Thyroid gland (tissue), 4 donors: ENCODE results near the gene VLDLR. TPM values are rescaled to one million over a fixed set of nuclear protein-coding genes. Genes with fewer than 3 reads are reported as not detected.

ENCODE experiments used
- DNase-seq, 2 donors: peaks; one replicate each; pipeline ENCODE4 v3.0.0-alpha.2; 2019
- H3K27ac ChIP-seq, 3 donors: fragments of 200-600 bp; sonication (generic); 1 replicate in 2 of 3; 2 replicates in 1 of 3; pipeline ENCODE4 v1.5.1; 2016 to 2019; ENCODE audit warnings: mild to moderate bottlenecking in 1 of 3, moderate library complexity in 1 of 3
- H3K27me3 ChIP-seq: fragments of 200-600 bp; sonication (generic); one replicate; pipeline ENCODE4 v1.5.1; 2019
- H3K36me3 ChIP-seq, 2 donors: fragments of 200-600 bp; sonication (generic); one replicate each; pipeline ENCODE4 v1.5.1; 2016 to 2019
- H3K4me1 ChIP-seq, 2 donors: fragments of 200-600 bp; sonication (generic); one replicate each; pipeline ENCODE4 v1.5.1; 2017 to 2019
- H3K4me3 ChIP-seq, 3 donors: fragments of 200-600 bp; sonication (generic); replicated peaks in 1 of 3; 1 replicate in 2 of 3; 2 replicates in 1 of 3; pipeline ENCODE4 v1.5.1; 2016; ENCODE audit warnings: mild to moderate bottlenecking in 1 of 3
- H3K9me3 ChIP-seq: fragments of 200-600 bp; sonication (generic); one replicate; pipeline ENCODE4 v1.5.1; 2017
- POLR2A ChIP-seq, 2 donors: fragments of 450-650 bp; IDR thresholded peaks; one replicate each; pipeline ENCODE4 v1.6.1; 2017; ENCODE audit warnings: antibody characterized with exemption in 2 of 2, mild to moderate bottlenecking in 2 of 2, moderate library complexity in 1 of 2
- WGBS, 2 donors: methylation state at CpG; one replicate each; pipeline ENCODE4 v1.1.5; 2017; 5-methylcytosine and 5-hydroxymethylcytosine counted together
- intact Hi-C: fragments of 100-400 bp; cut with DNase I; formaldehyde crosslinking; loops from one replicate; pipeline ENCODE4 v1.15.1; 2023
- total RNA-seq, 4 donors: library from RNA; depleted of rRNA; stranded (reverse); fragments of >200 nt; gene quantifications; one replicate each; pipeline ENCODE4 v1.2.3, GENCODE V29; 2016
- TF ChIP-seq, protein P1 (sequence below), 6 experiments: fragments of 200-600 bp in 3 of 6; fragments of 450-650 bp in 3 of 6; sonication (generic) in 3 of 6; IDR thresholded peaks; one replicate each; pipeline ENCODE4 v1.5.1; 2016 to 2019; ENCODE audit warnings: antibody characterized with exemption in 6 of 6, mild to moderate bottlenecking in 2 of 6, inconsistent platforms in 1 of 6, moderate library complexity in 1 of 6

VLDLR gene
- total RNA-seq, 4 donors from 2014 or later = 14.2 to 59.2 (median 46.0) TPM

DNA sequence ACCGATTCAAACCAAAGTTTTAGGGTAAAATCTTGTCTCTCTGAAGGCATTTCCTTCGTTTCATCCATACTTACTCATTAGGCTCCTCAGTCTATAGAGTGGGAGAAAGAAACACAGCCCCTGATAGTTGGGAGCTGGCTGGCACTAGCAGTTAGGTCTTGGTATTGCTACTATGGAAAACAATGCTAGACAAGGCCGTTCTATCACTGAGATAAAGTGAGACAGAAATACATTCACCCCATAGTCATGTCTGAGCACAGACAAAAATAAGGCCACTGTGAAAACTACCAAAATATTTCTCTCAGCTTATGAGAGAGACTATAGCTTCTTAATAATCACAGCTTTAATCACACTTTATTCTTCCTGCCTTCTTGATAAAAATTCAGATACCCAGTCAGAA is 67.0 kb downstream of the VLDLR start:
- intact Hi-C loops = no loop called here
- no peak overlapping the region for H3K4me3 ChIP-seq
- DNase-seq = no peak
- no peaks in the 10 kb centered on the region for H3K9me3 ChIP-seq
- no peaks in the 10 kb centered on the region for H3K27me3 ChIP-seq
- H3K36me3 ChIP-seq = no peaks in the 10 kb centered on the region
- 90 to 98% methylated on average over 3 of the region's 3 CpGs for WGBS, 2 donors
- no peak overlapping the region for H3K27ac ChIP-seq
- H3K4me1 ChIP-seq = peaks cover 3 to 4% of the 10 kb centered on the region in 2 donors
- TF ChIP-seq POLR2A (IDR thresholded peaks at IDR 0.05) = no peak

DNA sequence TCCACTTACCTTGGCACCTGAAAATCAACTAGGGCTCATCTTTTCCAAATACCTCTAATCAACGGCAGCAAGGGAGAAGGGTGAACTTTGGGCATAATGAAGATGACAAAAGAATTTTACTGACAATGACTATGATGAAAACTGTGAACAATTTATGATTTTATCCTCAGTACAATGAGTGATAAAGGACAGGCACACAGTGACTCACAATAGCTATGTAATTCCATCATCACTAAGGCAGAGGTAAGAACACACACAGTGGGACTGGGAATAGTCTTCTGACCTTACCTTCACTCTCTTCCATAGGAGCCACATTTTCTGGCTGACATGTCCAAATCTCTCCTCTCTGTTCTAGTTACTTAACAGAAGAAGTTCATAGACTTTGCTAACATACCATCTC is 69.6 kb downstream of the VLDLR start:
- Histone ChIP-seq H3K4me1 (peaks cover 3 to 4% of the 10 kb centered on the region in 2 donors), H3K4me3 (no peak overlapping the region), H3K36me3 (no peaks in the 10 kb centered on the region), H3K27me3 (no peaks in the 10 kb centered on the region), H3K27ac (no peak overlapping the region), H3K9me3 (no peaks in the 10 kb centered on the region)
- intact Hi-C loops = no loop called here
- TF ChIP-seq POLR2A (IDR thresholded peaks at IDR 0.05) = no peak
- TF ChIP-seq, protein P1, sequence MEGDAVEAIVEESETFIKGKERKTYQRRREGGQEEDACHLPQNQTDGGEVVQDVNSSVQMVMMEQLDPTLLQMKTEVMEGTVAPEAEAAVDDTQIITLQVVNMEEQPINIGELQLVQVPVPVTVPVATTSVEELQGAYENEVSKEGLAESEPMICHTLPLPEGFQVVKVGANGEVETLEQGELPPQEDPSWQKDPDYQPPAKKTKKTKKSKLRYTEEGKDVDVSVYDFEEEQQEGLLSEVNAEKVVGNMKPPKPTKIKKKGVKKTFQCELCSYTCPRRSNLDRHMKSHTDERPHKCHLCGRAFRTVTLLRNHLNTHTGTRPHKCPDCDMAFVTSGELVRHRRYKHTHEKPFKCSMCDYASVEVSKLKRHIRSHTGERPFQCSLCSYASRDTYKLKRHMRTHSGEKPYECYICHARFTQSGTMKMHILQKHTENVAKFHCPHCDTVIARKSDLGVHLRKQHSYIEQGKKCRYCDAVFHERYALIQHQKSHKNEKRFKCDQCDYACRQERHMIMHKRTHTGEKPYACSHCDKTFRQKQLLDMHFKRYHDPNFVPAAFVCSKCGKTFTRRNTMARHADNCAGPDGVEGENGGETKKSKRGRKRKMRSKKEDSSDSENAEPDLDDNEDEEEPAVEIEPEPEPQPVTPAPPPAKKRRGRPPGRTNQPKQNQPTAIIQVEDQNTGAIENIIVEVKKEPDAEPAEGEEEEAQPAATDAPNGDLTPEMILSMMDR (IDR thresholded peaks at IDR 0.05) = no peak
- no peak for DNase-seq
- WGBS, 2 donors = 87 to 89% methylated on average over 1 of the region's 1 CpG

DNA sequence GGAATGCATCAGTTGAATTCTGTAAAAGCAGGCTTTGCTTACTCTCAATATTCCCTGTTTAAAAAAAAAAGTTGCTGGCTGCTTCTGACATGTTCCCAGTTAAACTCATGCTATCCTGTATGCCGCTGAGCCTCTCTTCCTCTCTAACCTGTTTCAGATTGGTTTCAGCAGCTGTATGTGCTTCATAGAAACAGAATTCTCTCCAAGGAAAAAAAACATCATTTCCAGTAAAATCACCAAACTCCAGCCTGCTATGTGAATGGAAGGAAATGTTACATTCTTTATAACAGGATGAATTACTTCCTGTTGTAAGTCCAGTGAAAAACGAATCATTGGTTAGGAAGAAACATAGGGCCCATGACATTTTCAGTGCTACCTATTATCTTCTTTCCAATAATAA is 70.0 kb downstream of the VLDLR start:
- no peak for DNase-seq
- H3K27me3 ChIP-seq = no peaks in the 10 kb centered on the region
- no peak overlapping the region for H3K4me3 ChIP-seq
- WGBS, 2 donors = 64% methylated on average over 2 of the region's 2 CpGs
- H3K9me3 ChIP-seq = no peaks in the 10 kb centered on the region
- peaks cover 3 to 4% of the 10 kb centered on the region in 2 donors for H3K4me1 ChIP-seq
- intact Hi-C loops = no loop called here
- no peak overlapping the region for H3K27ac ChIP-seq
- no peaks in the 10 kb centered on the region for H3K36me3 ChIP-seq
- TF ChIP-seq, protein P1 (IDR thresholded peaks at IDR 0.05) = no peak
- TF ChIP-seq POLR2A (IDR thresholded peaks at IDR 0.05) = no peak

DNA sequence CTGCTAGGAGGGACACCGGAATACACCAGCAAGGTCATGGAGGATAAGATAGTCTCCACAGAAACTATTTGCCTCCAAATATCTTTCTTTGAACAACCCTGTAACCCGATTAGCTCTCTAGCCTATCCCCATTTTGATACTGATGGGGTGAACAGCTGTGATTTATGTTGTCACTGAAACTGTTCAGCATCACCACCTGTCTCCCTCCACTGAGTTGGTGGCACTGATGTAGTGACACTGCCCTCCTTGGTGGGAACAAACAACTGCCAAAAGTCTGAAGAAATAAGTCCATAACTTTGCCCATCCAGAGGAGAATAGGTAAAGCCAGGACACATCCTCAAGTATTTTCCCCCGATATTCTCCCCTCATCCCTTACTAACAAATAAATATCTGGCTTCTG is 71.5 kb downstream of the VLDLR start:
- H3K9me3 ChIP-seq = no peaks in the 10 kb centered on the region
- intact Hi-C loops = no loop called here
- TF ChIP-seq POLR2A (IDR thresholded peaks at IDR 0.05) = no peak
- TF ChIP-seq, protein P1 (IDR thresholded peaks at IDR 0.05) = no peak
- 89 to 96% methylated on average over 3 of the region's 3 CpGs for WGBS, 2 donors
- no peaks in the 10 kb centered on the region for H3K27me3 ChIP-seq
- no peak for DNase-seq
- no peak overlapping the region for H3K27ac ChIP-seq
- no peak overlapping the region for H3K4me3 ChIP-seq
- no peaks in the 10 kb centered on the region for H3K36me3 ChIP-seq
- peaks cover 3 to 4% of the 10 kb centered on the region in 2 donors for H3K4me1 ChIP-seq

DNA sequence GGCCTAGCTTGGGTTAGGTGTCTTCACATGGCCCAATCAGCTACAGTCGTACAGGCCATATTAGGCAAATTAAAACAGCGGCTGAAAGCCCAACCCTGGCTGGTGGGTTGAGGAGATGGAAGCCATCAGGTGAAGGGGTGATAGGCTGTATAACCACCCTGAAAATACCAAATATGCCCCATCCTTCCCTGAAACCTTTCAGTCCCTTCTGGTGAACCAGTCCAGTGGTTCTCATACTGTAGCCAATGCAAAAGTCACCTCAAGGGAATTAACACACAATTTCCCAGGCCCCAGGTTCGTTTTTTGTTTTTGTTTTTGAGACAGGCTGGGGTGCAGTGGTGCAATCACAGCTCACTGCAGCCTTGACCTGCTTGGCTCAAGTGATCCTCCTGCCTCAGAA is 75.9 kb downstream of the VLDLR start:
- DNase-seq = no peak

More for the DNA sequence above, 75.9 kb downstream of the VLDLR start:
- 75 to 79% methylated on average over 3 of the region's 3 CpGs for WGBS, 2 donors
- Histone ChIP-seq H3K4me1 (no peaks in the 10 kb centered on the region), H3K9me3 (no peaks in the 10 kb centered on the region), H3K36me3 (no peaks in the 10 kb centered on the region), H3K4me3 (no peak overlapping the region), H3K27me3 (no peaks in the 10 kb centered on the region), H3K27ac (no peak overlapping the region)
- intact Hi-C loops = no loop called here
- TF ChIP-seq POLR2A (IDR thresholded peaks at IDR 0.05) = no peak
- TF ChIP-seq, protein P1 (IDR thresholded peaks at IDR 0.05) = no peak
